Stimulated activated CD4-positive, alpha-beta T cell treated with anti-CD3 and anti-CD28 coated beads, Interleukin-2, amount 100 ng/mL, for 48 hours (primary cell): ENCODE results near the gene VSTM2L.

Source experiments
- DNase-seq, 2 donors: peaks; one replicate each; pipeline ENCODE4 v3.0.0-alpha.2; 2020

Gene VSTM2L

GRCh38 chr20:37879843-37880242 is 23.1 kb upstream of the VSTM2L start:
- DNase-seq: no peak

GRCh38 chr20:37880726-37881591 is 22.0 kb upstream of the VSTM2L start:
- no peak for DNase-seq

- DNase-seq: no peak
Observed at GRCh38 chr20:37881601-37882343, 21.2 kb upstream of the VSTM2L start.

- DNase-seq: no peak
Observed at GRCh38 chr20:37882961-37883712, 19.8 kb upstream of the VSTM2L start.

- no peak for DNase-seq
Observed at GRCh38 chr20:37885042-37885441, 17.9 kb upstream of the VSTM2L start.

GRCh38 chr20:37885593-37886503 is 17.1 kb upstream of the VSTM2L start:
- DNase-seq: no peak

GRCh38 chr20:37886851-37887297 is 16.1 kb upstream of the VSTM2L start:
- no peak for DNase-seq

GRCh38 chr20:37888641-37889040 is 14.3 kb upstream of the VSTM2L start:
- DNase-seq: no peak

- DNase-seq: no peak
Observed at GRCh38 chr20:37890108-37890507, 12.8 kb upstream of the VSTM2L start.

- DNase-seq: no peak
Observed at GRCh38 chr20:37890643-37891042, 12.3 kb upstream of the VSTM2L start.

- DNase-seq: no peak
Observed at GRCh38 chr20:37892001-37892400, 10.9 kb upstream of the VSTM2L start.

- no peak for DNase-seq
Observed at GRCh38 chr20:37893566-37894241, 9.2 kb upstream of the VSTM2L start.

GRCh38 chr20:37894454-37894853 is 8.5 kb upstream of the VSTM2L start:
- no peak for DNase-seq

- no peak for DNase-seq
Observed at GRCh38 chr20:37895166-37895565, 7.8 kb upstream of the VSTM2L start.

- DNase-seq: no peak
Observed at GRCh38 chr20:37896932-37897548, 5.9 kb upstream of the VSTM2L start.

- no peak for DNase-seq
Observed at GRCh38 chr20:37898233-37899104, 4.5 kb upstream of the VSTM2L start.

- no peak for DNase-seq
Observed at GRCh38 chr20:37899105-37900045, 3.6 kb upstream of the VSTM2L start.

- DNase-seq: no peak
Observed at GRCh38 chr20:37901240-37901639, 1.7 kb upstream of the VSTM2L start.
